GM18519 (cell line): ENCODE results near the gene CPD.
"Not testable (repeated sequence)": the region's sequence is repeated elsewhere in the genome, so short reads cannot be mapped to it uniquely, and the experiment has no call there.

Source experiments
- ATAC-seq: cut with Tn5 transposase; IDR thresholded peaks from one replicate; pipeline ENCODE4 v1.9.1; 2021; ENCODE audit warnings: mild to moderate bottlenecking, moderate library complexity; ENCODE audit not compliant: unreplicated experiment, low FRiP score

Gene CPD

GRCh38 chr17:30422171-30422570 lies 43.4 kb downstream of the CPD start:
- no peak for ATAC-seq

- ATAC-seq, result no peak
Measured at GRCh38 chr17:30424471-30424870, 45.7 kb downstream of the CPD start.

GRCh38 chr17:30426292-30426691 lies 47.6 kb downstream of the CPD start:
- no peak for ATAC-seq

GRCh38 chr17:30427611-30428010 lies 48.9 kb downstream of the CPD start:
- no peak for ATAC-seq

GRCh38 chr17:30429155-30429554 lies 50.4 kb downstream of the CPD start:
- no peak for ATAC-seq

GRCh38 chr17:30433514-30433913 lies 54.8 kb downstream of the CPD start:
- ATAC-seq, result no peak

- no peak for ATAC-seq
Measured at GRCh38 chr17:30436729-30437128, 58.0 kb downstream of the CPD start.

GRCh38 chr17:30443721-30444120 lies 65.0 kb downstream of the CPD start:
- no peak for ATAC-seq

- not testable (repeated sequence) for ATAC-seq
Measured at GRCh38 chr17:30446640-30447039, 67.9 kb downstream of the CPD start.

- no peak for ATAC-seq
Measured at GRCh38 chr17:30449480-30449879, 70.8 kb downstream of the CPD start.

- no peak for ATAC-seq
Measured at GRCh38 chr17:30450125-30451027, 71.6 kb downstream of the CPD start.

GRCh38 chr17:30454635-30455034 lies 75.9 kb downstream of the CPD start:
- no peak for ATAC-seq

GRCh38 chr17:30458371-30458770 lies 79.6 kb downstream of the CPD start:
- no peak for ATAC-seq

GRCh38 chr17:30458797-30459413 lies 80.2 kb downstream of the CPD start:
- not testable (repeated sequence) for ATAC-seq

GRCh38 chr17:30468465-30468864 lies 89.7 kb downstream of the CPD start:
- ATAC-seq, result no peak

GRCh38 chr17:30472238-30472890 lies 93.6 kb downstream of the CPD start:
- no peak for ATAC-seq

- no peak for ATAC-seq
Measured at GRCh38 chr17:30475206-30475605, 96.5 kb downstream of the CPD start.

GRCh38 chr17:30476726-30477082 lies 98.0 kb downstream of the CPD start:
- peak; percentile 4 for ATAC-seq

GRCh38 chr17:30477083-30477773 lies 98.5 kb downstream of the CPD start, which contains the start of gene GOSR1:
GOSR1 (plus strand) TSS chr17:30477408; CDS start chr17:30477434, 26 bp downstream.
- peak; percentile 76 for ATAC-seq

- no peak for ATAC-seq
Measured at GRCh38 chr17:30477774-30478115, 99.0 kb downstream of the CPD start.

GRCh38 chr17:30482555-30482954 lies 103.8 kb downstream of the CPD start:
- no peak for ATAC-seq
